HG03354 (cell line): ENCODE data around the gene CPM.

Source experiments
- ATAC-seq: cut with Tn5 transposase; IDR thresholded peaks from one replicate; pipeline ENCODE4 v1.9.1; 2021; ENCODE audit warnings: mild to moderate bottlenecking; ENCODE audit not compliant: unreplicated experiment, poor library complexity, severe bottlenecking

The CPM gene

GRCh38 chr12:68911197-68911718, 21.7 kb downstream of the CPM start:
- ATAC-seq, result no peak

DNA sequence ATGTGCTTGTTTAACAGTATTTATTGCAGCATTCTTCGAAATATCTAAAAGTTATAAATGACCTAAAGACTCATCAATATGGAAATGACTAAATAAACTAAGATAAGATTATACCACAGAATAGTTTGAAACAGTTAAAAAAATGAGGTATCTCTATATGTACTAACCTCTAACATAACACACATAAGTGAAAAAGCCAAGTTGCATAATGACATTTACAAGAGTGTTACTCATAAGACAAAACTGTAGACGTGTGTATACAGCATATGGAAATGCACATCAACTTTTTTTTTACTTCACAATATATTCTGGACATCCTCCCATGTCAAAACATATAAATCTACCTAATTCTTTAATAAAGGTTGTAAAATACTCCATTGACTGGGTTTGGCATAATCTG, 22.8 kb downstream of the CPM start:
- no peak for ATAC-seq

- no peak for ATAC-seq
Measured at GRCh38 chr12:68908076-68908475, 24.9 kb downstream of the CPM start.

DNA sequence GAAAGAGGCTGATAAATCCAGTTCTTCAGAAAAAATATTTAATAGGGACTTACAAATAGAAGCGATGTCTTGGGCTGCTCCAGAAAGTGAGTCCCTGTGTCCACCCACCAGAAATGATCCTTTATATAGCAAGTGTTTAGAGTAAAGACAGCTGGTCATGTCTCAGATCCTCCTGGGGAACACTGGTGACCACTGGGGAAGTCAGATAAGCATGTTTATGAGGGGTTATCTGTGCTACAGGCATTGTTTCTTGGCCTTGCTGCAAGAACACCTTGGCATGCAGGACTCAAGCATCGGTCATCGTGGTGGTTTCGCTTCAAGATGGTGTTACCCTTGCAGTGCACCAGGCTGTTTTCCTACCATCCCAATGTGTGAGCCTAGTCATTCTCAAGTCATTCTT, 27.2 kb downstream of the CPM start:
- ATAC-seq, result no peak

DNA sequence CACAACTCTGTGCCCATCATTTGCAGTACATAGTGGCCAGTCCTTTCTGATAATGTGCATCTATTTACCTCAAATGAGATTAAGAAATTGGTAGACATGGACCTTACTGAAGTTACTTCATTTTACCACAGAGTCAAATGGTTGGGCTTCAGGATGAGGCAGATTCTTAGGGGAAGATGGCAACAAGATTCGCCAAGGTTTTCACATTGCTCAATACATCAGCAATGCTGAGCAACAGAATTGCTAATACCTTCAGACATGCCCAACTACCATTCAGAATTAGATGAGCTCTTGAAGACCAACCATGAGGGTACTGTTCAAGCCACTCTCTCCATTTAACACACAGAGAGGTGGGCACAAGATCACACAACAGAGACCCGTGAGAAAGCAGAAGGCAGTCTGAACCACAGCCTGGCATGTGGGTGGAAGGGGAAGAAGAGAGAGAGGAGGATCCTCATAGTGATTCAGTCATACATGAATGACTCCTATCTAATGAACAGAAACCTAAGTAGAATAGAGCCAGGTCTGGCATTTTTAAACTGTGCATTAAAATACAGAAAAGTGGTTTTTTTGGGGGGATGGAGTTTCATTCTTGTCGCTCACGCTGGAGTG, 28.5 kb downstream of the CPM start:
- peak; percentile 83 for ATAC-seq

GRCh38 chr12:68903511-68903910, 29.5 kb downstream of the CPM start:
- no peak for ATAC-seq

DNA sequence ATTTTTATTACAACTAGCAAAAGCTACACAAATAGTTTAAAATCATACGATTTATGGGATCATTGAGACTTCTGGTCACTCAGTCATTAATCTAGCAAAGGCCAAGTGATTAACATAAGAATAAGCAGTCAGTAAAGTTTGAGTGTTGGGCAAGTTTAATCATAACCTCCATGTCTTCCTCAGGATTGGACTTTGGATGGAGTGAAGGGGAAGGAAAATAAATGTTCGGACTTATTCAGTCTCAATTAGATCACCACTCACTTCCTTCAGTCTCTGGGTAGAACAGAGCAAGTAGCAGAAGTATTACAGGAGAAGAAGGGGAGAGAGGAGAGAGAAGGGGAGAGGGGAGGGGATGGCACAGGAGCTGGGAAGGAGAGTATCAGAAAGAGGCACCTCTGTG, 31.4 kb downstream of the CPM start:
- ATAC-seq, result no peak

- no peak for ATAC-seq
Measured at GRCh38 chr12:68901145-68901544, 31.8 kb downstream of the CPM start.

DNA sequence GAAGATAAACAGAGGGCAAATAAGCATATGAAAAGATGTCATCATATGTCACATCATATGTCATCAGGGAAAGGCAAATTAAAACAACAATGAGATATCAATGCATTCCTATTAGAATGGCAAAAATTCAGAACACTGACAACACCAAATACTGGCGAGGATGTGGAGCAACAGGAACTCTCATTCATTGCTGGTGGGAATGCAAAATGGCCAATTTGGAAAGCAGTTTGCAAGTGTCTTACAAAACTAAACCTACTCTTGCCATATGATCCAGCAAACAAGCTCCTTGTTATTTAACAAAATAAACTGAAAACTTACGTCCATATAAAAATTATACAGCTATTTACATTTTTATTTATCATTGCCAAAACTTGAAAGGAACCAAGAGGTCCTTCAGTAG, 32.7 kb downstream of the CPM start:
- ATAC-seq, result no peak

GRCh38 chr12:68899251-68899771, 33.7 kb downstream of the CPM start:
- no peak for ATAC-seq

DNA sequence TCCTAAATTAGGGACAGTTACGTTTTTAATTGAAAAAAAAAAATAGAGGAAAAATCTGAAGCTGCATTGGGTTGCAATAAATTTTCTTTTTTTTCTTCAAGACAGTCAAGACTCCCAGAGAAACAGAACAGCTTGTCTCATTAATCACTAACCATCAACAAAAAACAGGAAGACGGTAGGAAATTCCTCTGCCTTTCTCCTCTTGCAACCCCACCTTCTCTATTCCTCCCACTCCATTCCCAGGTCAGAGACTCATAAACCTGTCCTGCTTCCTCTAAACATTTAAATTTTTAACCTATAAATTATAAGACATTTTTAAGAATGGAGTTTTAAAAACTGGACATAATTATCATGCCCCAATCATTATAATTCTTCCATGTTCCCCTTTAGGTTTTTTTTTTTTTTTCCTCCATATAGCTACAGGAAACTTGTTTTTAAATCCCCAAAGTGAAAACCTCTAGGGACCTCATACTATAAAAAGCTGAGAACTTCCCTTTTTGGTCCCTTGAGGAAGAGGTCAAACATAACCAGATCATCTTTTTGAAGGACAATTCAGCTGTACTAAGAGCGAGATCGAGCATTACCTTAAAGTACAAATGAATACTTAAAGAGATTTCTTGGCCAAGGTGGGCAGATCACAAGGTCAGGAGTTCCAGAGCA, 36.0 kb downstream of the CPM start:
- ATAC-seq, result no peak

GRCh38 chr12:68894276-68894855, 38.6 kb downstream of the CPM start:
- ATAC-seq, result no peak

DNA sequence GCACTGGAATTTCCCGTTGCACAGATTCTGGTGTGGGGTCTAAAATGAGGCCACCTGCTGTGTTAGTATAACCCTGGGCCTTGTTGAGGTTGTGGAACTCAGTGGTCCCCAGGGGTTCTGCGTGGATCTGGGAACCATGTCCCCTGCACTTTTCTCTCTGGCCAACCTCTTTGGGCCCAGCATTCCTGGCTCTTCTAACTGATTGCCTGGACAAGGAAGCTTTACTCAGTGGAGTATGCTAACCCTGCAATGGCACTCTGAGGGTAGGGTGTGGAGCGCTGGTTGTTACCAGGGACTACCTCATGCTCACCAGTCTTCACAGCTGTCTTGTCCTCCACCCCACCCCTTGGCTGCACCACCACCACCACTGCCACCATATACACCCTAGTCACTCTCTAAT, 39.2 kb downstream of the CPM start:
- ATAC-seq, result no peak

DNA sequence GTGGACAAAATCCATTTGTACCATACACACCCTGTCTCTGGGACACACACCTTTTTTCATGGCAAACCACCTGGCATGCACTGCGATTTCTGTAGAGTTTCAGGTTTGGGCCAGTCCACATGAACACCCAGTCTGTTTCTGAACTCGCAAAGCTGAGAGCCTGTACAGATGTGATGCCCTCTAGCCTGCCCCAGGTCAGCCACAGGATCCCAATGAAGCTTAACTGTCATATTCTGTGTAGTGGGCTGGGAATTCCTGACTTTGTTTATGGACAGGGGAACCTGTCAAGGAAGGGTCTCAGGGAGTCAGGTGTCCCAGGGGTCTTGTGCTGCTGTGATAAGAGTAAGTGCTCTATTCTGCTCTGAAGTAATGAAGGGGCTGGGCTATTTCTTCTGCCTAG, 39.8 kb downstream of the CPM start:
- ATAC-seq, result no peak

GRCh38 chr12:68891141-68891540, 41.8 kb downstream of the CPM start:
- no peak for ATAC-seq

DNA sequence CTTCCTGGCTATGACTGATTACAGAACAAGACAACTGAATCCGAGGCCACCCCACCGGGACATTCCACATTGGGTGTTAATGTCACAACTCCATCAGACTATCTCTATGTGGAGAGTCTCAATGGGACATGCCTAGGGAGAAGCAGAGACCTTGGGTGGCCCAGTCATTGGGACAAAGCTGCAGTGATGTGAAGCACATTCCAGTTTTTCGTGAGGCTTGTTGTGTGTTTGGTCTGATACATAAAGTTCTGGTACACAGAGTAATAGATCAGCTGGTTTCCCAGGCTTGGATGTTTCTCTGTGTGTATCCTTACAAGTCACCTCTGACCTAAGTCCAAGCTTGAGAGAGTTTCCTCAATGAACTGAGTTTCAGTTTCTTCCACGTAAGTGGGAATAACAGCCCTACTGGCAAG, 42.3 kb downstream of the CPM start:
- ATAC-seq, result no peak

- ATAC-seq, result no peak
Measured at GRCh38 chr12:68888243-68888642, 44.7 kb downstream of the CPM start.

- no peak for ATAC-seq
Measured at GRCh38 chr12:68887641-68888040, 45.3 kb downstream of the CPM start.

DNA sequence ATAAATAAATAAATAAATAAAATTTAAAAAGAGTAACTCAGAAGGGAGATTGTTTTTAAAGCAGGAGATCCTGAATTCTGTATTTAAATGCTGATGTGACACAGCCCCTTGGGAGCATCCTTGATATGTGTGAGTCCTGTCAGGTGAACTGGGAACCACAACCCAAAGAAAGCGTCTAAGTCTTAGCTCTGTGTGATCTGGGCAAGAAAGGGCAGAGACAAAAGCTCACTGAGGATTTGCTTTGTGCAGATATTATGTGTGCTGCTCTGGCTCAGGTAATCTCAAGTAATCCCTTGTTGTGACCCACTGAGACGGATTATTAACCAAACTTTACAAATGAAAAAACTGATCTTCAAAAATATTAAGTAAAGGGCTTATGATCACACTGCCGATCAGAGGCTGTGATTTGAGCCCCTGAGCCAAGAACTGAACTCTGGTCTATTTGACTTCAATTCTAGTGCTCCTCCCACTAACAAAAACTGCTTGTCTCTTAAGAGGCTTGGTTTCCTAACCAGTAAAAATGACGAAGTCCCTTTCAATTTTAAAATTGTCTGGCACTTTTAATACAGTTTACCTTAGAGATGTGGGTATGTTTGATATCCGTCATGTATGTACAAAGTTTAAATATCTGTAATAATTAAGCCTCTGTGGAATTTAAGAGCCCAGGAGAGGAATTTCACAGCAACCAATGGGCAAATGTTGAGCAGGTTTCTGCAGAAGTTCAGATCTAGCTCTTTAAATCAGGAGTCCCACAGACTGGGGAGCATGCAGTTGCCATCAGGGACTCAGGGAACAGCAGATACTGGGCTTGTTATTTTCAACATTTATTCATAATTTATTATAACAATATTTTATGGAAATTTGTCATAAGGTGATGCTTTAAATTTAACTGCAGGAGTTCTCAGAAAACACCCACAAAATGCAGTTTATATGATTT, 46.1 kb downstream of the CPM start:
- ATAC-seq, result no peak

DNA sequence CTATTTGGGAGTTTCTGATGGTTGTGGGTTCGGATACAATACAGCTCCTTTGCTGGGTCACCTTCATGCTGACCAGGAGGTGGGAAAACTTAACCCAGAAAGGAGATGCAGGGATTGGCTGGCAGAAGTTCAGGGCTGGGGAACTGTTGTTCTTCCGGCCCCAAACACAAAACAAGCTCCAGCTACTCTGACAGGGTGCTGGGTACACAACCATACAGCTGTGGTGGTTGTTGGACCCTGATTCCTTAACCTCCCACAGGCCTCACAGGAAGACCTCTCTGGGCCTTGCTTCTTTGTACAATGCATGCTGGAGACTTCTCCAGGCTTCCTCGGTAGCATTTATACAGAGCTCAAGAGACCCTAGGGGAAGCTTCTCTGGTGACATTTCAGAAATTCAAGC, 47.6 kb downstream of the CPM start:
- ATAC-seq, result no peak
